Measurements from ENCODE around the gene ZDHHC19.

Gene ZDHHC19

GRCh38 chr3:196156160-196156559 is 55.0 kb downstream of the ZDHHC19 start:
- no peak overlapping the region for H3K4me3 ChIP-seq (ENCODE audit: low read depth, low read length)
- TF ChIP-seq, protein P1, sequence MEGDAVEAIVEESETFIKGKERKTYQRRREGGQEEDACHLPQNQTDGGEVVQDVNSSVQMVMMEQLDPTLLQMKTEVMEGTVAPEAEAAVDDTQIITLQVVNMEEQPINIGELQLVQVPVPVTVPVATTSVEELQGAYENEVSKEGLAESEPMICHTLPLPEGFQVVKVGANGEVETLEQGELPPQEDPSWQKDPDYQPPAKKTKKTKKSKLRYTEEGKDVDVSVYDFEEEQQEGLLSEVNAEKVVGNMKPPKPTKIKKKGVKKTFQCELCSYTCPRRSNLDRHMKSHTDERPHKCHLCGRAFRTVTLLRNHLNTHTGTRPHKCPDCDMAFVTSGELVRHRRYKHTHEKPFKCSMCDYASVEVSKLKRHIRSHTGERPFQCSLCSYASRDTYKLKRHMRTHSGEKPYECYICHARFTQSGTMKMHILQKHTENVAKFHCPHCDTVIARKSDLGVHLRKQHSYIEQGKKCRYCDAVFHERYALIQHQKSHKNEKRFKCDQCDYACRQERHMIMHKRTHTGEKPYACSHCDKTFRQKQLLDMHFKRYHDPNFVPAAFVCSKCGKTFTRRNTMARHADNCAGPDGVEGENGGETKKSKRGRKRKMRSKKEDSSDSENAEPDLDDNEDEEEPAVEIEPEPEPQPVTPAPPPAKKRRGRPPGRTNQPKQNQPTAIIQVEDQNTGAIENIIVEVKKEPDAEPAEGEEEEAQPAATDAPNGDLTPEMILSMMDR (IDR thresholded peaks at IDR 0.05; ENCODE audit: borderline replicate concordance, insufficient read depth, low read depth, low read length) = no peak

GRCh38 chr3:196150481-196150880 is 60.7 kb downstream of the ZDHHC19 start:
- H3K4me3 ChIP-seq (ENCODE audit: low read depth, low read length) = no peak overlapping the region
- TF ChIP-seq, protein P1 (IDR thresholded peaks at IDR 0.05; ENCODE audit: borderline replicate concordance, insufficient read depth, low read depth, low read length) = no peak

DNA sequence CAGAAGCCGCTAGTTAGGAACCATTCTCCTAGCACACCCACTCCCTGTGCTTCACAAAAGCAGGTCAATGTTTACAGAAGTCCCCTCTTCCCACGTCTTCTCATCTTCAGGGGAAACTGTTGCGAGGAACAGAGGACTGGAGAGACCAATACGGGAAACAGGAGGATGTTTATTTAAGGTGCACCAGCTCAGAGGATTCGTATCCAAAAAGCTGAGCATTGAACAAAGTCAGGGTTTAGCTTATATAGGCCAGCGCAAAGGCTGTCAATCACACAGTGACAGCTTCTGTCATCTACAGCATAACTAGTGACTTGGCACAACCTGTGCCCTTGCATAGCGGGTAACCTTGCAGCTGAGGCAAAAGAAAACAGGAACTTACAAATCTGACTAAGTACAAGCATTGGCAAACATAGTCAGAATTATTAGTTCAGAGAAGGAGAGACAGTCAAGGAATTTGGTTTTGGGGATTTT is 61.3 kb downstream of the ZDHHC19 start:
- no peak overlapping the region for H3K4me3 ChIP-seq (ENCODE audit: low read depth, low read length)
- TF ChIP-seq, protein P1 (IDR thresholded peaks at IDR 0.05; ENCODE audit: borderline replicate concordance, insufficient read depth, low read depth, low read length) = no peak

GRCh38 chr3:196149375-196149774 is 61.8 kb downstream of the ZDHHC19 start:
- TF ChIP-seq, protein P1 (IDR thresholded peaks at IDR 0.05; ENCODE audit: borderline replicate concordance, insufficient read depth, low read depth, low read length) = no peak
- H3K4me3 ChIP-seq (ENCODE audit: low read depth, low read length) = no peak overlapping the region
